ENCODE data around the gene FAM120C. TPM values are rescaled to one million over a fixed set of nuclear protein-coding genes. Genes with fewer than 3 reads are reported as not detected.

The FAM120C gene
- total and polyA plus RNA-seq, 10 of the 15 experiments (the other 5 are each of a cell fraction or from before 2014, with no cell fraction given), result 1.3 to 9.8 (median 4.9) TPM

DNA sequence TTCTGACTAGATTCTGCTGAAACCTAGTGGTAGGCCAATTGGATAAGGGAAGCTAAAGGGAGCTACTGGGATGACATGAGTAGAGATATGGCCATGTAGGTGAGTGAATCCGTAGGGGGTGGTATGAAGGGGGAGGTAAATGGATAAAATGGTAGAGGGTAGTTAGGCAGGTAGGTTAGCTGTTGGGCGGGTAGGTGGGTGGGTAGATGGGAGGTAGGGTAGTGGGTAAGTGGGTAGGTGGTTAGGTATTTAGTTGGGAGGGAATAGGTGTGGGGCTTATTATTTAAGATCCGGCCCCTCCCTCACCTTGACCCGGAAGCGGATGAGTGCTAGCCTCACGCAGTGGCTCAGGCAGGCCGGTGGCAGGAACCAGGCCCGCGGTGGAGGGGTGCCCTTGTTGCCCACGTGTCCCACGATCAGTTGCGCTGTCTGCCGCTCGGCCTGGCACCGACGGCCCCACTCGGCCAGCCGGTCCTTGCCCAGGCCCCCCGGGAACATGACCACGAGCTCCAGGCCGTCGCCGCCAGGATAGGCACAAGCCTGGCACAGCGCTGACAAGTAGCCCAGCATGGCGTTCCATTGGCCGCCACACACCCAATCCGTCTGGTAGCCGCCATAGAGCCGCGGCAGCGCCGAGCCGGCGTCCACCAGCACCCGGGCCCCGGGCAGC is 725 bp downstream of the FAM120C start (continued):
- TF ChIP-seq MLLT1 (IDR thresholded peaks at IDR 0.05) (no peak), ZBED1 (IDR thresholded peaks at IDR 0.05; ENCODE audit: borderline replicate concordance) (no peak), MTA3 (IDR thresholded peaks at IDR 0.05; ENCODE audit: borderline replicate concordance, low read length) (no peak), E4F1 (IDR thresholded peaks at IDR 0.05; ENCODE audit: borderline replicate concordance, partially characterized antibody) (no peak), ASH2L (IDR thresholded peaks at IDR 0.05; ENCODE audit: borderline replicate concordance, low read depth) (no peak), POLR2AphosphoS5 (IDR thresholded peaks at IDR 0.05; ENCODE audit: low read length) (no peak; the same call in 1 of the 2 replicates), NR2C2 (IDR thresholded peaks at IDR 0.05; ENCODE audit: borderline replicate concordance, control insufficient read depth, insufficient read length, low read depth) (peak; percentile 52), NBN (IDR thresholded peaks at IDR 0.05) (0 out of 2 replicates have a peak, but pooled peaks have one; percentile 24), SREBF1 (IDR thresholded peaks at IDR 0.05; ENCODE audit: low read length) (no peak), IRF5 (IDR thresholded peaks at IDR 0.05; ENCODE audit: borderline replicate concordance) (no peak), JUNB (IDR thresholded peaks at IDR 0.05) (no peak), IKZF2 (IDR thresholded peaks at IDR 0.05) (no peak), NKRF (conservative IDR thresholded peaks at IDR 0.05) (no peak; the same call in 1 of the 2 replicates), GATAD2B (conservative IDR thresholded peaks at IDR 0.05; ENCODE audit: low read depth) (no peak), NFIC (IDR thresholded peaks at IDR 0.05; ENCODE audit: low read depth, low read length) (no peak)
- TF ChIP-seq, protein P1, sequence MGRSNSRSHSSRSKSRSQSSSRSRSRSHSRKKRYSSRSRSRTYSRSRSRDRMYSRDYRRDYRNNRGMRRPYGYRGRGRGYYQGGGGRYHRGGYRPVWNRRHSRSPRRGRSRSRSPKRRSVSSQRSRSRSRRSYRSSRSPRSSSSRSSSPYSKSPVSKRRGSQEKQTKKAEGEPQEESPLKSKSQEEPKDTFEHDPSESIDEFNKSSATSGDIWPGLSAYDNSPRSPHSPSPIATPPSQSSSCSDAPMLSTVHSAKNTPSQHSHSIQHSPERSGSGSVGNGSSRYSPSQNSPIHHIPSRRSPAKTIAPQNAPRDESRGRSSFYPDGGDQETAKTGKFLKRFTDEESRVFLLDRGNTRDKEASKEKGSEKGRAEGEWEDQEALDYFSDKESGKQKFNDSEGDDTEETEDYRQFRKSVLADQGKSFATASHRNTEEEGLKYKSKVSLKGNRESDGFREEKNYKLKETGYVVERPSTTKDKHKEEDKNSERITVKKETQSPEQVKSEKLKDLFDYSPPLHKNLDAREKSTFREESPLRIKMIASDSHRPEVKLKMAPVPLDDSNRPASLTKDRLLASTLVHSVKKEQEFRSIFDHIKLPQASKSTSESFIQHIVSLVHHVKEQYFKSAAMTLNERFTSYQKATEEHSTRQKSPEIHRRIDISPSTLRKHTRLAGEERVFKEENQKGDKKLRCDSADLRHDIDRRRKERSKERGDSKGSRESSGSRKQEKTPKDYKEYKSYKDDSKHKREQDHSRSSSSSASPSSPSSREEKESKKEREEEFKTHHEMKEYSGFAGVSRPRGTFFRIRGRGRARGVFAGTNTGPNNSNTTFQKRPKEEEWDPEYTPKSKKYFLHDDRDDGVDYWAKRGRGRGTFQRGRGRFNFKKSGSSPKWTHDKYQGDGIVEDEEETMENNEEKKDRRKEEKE (IDR thresholded peaks at IDR 0.05), result no peak
- TF ChIP-seq, protein P2, sequence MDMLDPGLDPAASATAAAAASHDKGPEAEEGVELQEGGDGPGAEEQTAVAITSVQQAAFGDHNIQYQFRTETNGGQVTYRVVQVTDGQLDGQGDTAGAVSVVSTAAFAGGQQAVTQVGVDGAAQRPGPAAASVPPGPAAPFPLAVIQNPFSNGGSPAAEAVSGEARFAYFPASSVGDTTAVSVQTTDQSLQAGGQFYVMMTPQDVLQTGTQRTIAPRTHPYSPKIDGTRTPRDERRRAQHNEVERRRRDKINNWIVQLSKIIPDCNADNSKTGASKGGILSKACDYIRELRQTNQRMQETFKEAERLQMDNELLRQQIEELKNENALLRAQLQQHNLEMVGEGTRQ (IDR thresholded peaks at IDR 0.05; ENCODE audit: borderline replicate concordance, low read depth, low read length), result no peak
- TF ChIP-seq, protein P3, sequence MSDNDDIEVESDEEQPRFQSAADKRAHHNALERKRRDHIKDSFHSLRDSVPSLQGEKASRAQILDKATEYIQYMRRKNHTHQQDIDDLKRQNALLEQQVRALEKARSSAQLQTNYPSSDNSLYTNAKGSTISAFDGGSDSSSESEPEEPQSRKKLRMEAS (IDR thresholded peaks at IDR 0.05; ENCODE audit: low read depth, low read length), result peak; percentile 43; the same call in 1 of the 2 replicates

All from GM12878 (cell line).